ENCODE results near the gene CTRB1. TPM values are rescaled to one million over a fixed set of nuclear protein-coding genes. Genes with fewer than 3 reads are reported as not detected.
"Not testable (repeated sequence)": the region's sequence is repeated elsewhere in the genome, so short reads cannot be mapped to it uniquely, and the experiment has no call there.

The CTRB1 gene
- total RNA-seq, 4 donors from 2014 or later = not detected

DNA sequence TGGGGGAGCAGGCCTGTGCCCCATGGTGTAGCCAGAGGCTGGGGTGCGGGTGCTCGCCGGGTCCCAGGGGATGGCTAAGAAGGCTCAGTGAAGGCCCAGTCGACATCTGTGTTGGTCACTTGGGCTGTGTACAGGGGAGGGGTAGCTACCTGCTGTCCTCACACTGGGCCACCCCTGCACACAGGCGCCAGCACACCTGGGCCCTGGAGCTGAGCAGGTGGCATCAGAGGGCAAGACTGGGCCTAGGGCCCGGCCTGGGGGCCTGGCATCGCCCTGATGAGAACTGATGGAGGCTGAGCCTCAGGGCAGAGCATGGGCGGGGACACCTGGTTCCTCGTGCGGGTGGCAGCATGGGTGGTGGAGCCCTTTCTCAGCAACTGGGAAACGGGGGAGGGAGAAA is 11.0 kb upstream of the CTRB1 start:
- H3K27ac ChIP-seq = no peak overlapping the region
- ATAC-seq = no peak
- H3K4me3 ChIP-seq = no peak overlapping the region
- TF ChIP-seq EP300 (IDR thresholded peaks at IDR 0.05) (no peak), POLR2A (IDR thresholded peaks at IDR 0.05) (no peak), POLR2AphosphoS5 (IDR thresholded peaks at IDR 0.05) (no peak)
- TF ChIP-seq, protein P1, sequence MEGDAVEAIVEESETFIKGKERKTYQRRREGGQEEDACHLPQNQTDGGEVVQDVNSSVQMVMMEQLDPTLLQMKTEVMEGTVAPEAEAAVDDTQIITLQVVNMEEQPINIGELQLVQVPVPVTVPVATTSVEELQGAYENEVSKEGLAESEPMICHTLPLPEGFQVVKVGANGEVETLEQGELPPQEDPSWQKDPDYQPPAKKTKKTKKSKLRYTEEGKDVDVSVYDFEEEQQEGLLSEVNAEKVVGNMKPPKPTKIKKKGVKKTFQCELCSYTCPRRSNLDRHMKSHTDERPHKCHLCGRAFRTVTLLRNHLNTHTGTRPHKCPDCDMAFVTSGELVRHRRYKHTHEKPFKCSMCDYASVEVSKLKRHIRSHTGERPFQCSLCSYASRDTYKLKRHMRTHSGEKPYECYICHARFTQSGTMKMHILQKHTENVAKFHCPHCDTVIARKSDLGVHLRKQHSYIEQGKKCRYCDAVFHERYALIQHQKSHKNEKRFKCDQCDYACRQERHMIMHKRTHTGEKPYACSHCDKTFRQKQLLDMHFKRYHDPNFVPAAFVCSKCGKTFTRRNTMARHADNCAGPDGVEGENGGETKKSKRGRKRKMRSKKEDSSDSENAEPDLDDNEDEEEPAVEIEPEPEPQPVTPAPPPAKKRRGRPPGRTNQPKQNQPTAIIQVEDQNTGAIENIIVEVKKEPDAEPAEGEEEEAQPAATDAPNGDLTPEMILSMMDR (IDR thresholded peaks at IDR 0.05) = no peak
- no peaks in the 10 kb centered on the region for H3K9me3 ChIP-seq
- no peaks in the 10 kb centered on the region for H3K4me1 ChIP-seq
- no peaks in the 10 kb centered on the region for H3K36me3 ChIP-seq
- 100% methylated on average over 5 of the region's 11 CpGs; no CpG with 5 or more reads in 1 of the 2 donors for WGBS, 2 donors (ENCODE audit: low coverage in 1 of 2)
- peaks cover 12% of the 10 kb centered on the region for H3K27me3 ChIP-seq

DNA sequence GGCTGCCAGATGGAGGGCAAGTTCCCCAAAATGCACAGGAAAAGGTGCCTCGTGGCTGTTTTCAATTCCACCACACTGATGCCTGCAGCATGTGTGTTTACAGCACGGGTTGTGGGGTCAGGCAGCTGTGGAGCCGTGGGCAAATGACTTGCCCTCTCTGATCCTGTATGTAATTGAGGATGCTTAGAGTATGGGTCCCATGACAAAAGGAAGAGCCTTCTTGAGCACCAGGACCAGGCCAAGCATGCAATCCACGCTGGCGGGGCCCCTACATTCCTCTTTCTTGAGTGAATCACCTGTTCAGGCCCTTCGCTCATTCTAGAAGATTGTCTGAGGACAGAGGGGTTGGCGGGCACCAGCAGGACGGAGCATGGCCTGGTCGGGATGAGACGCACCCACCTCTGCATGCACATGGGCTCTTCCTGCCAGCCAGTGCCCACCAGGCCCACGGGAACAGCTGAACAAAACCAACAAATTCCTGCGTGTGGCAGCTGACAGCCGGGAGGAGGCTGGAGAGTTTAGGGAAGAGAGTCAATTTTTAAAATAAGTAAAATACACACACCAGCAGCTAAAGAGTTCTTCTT is 10.5 kb upstream of the CTRB1 start:
- H3K27ac ChIP-seq = no peak overlapping the region
- H3K4me3 ChIP-seq = no peak overlapping the region
- H3K9me3 ChIP-seq = no peaks in the 10 kb centered on the region
- H3K27me3 ChIP-seq = peaks cover 12% of the 10 kb centered on the region
- no peaks in the 10 kb centered on the region for H3K4me1 ChIP-seq
- TF ChIP-seq EP300 (IDR thresholded peaks at IDR 0.05) = no peak
- no peak for TF ChIP-seq POLR2A (IDR thresholded peaks at IDR 0.05)
- TF ChIP-seq, protein P1 (IDR thresholded peaks at IDR 0.05) = no peak
- TF ChIP-seq POLR2AphosphoS5 (IDR thresholded peaks at IDR 0.05) = no peak
- no peaks in the 10 kb centered on the region for H3K36me3 ChIP-seq
- 79 to 93% methylated on average over 8 to 9 of the region's 13 CpGs for WGBS, 2 donors (ENCODE audit: low coverage in 1 of 2)
- ATAC-seq = no peak

DNA sequence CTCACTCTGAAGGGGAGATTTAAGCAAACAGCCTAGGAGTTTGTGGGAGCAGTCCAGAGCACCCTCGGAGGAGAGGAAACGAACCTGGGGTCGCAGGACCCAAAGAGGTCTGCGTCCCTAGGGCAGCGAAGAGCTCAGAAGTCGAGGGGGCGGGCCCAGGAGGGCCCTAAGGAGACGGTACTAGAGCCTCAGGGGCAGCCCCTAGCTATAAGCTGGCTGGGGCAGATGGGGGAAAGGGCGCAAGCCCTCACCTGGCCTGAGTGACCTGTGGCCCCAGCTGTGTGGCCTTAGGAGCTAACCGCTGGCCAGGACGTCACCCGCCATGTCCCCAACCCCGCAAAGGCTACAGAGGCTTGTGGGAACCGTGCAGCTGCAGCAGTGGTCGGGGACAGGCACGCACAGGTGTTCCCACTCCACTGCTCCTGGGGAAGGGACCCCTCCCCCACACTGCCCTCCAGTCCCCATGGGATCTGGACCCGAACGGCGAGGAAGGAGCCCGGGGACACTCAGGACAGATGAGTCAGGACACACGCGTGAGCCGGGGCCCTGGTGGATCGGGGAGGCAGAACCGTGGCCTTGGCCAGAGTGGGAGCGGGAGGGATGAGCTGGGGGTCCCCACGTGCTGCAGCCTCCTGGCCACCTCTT is 9.8 kb upstream of the CTRB1 start:
- H3K27ac ChIP-seq = no peak overlapping the region
- TF ChIP-seq POLR2A (IDR thresholded peaks at IDR 0.05) (no peak), POLR2AphosphoS5 (IDR thresholded peaks at IDR 0.05) (no peak), EP300 (IDR thresholded peaks at IDR 0.05) (no peak)
- TF ChIP-seq, protein P1 (IDR thresholded peaks at IDR 0.05) = no peak
- H3K4me3 ChIP-seq = no peak overlapping the region
- H3K9me3 ChIP-seq = no peaks in the 10 kb centered on the region
- 71 to 85% methylated on average over 4 to 7 of the region's 27 CpGs for WGBS, 2 donors (ENCODE audit: low coverage in 1 of 2)
- no peaks in the 10 kb centered on the region for H3K36me3 ChIP-seq
- H3K27me3 ChIP-seq = peaks cover 12% of the 10 kb centered on the region
- no peaks in the 10 kb centered on the region for H3K4me1 ChIP-seq
- no peak for ATAC-seq

DNA sequence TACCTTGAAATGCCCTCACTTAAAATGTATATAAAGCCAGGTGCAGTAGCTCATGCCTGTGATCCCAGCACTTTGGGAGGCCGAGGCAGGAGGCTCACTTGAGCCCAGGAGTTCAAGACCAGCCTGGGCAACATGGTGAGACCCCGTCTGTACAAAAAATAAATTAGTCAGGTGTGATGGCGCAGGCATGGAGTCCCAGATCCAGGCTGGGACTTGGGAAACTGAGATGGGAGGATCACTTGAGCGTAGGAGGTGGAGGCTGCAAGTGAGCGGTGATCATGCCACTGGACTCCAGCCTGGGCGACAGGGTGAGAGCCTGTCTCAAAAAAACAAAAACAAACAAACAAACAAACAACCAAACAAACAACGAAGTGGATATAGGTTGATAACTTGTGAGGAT is 9.3 kb upstream of the CTRB1 start:
- WGBS, 2 donors (ENCODE audit: low coverage in 1 of 2) = 84 to 90% methylated on average over 3 to 7 of the region's 7 CpGs
- H3K27me3 ChIP-seq = peaks cover 12% of the 10 kb centered on the region
- not testable (repeated sequence) for H3K4me3 ChIP-seq, H3K4me1 ChIP-seq, ATAC-seq, H3K9me3 ChIP-seq, H3K36me3 ChIP-seq, H3K27ac ChIP-seq

DNA sequence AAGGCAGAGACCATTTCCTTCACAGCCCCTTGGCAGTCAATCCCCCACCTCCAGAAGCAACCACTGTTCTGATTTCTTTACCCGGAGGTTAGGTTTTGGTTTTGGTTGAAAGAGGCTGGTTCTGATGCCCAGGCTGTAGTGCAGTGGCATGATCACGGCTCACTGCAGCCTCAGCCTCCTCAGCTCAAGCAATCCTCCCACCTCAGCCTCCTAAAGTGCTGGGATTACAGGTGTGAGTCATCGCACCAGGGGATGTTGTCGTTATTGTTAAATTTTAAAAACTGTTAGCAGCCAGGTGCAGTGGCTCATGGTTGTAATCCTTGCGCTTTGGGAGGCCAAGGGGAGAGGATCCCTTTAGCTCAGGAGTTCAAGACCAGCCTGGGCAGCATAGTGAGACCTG is 8.8 kb upstream of the CTRB1 start:
- no peaks in the 10 kb centered on the region for H3K4me1 ChIP-seq
- WGBS, 2 donors (ENCODE audit: low coverage in 1 of 2) = 61 to 77% methylated on average over 2 to 4 of the region's 5 CpGs
- H3K9me3 ChIP-seq = no peaks in the 10 kb centered on the region
- H3K27ac ChIP-seq = no peak overlapping the region
- no peak overlapping the region for H3K4me3 ChIP-seq
- no peaks in the 10 kb centered on the region for H3K36me3 ChIP-seq
- TF ChIP-seq POLR2A (IDR thresholded peaks at IDR 0.05) (no peak), POLR2AphosphoS5 (IDR thresholded peaks at IDR 0.05) (no peak), EP300 (IDR thresholded peaks at IDR 0.05) (no peak)
- TF ChIP-seq, protein P1 (IDR thresholded peaks at IDR 0.05) = no peak
- ATAC-seq = no peak
- peaks cover 12% of the 10 kb centered on the region for H3K27me3 ChIP-seq

DNA sequence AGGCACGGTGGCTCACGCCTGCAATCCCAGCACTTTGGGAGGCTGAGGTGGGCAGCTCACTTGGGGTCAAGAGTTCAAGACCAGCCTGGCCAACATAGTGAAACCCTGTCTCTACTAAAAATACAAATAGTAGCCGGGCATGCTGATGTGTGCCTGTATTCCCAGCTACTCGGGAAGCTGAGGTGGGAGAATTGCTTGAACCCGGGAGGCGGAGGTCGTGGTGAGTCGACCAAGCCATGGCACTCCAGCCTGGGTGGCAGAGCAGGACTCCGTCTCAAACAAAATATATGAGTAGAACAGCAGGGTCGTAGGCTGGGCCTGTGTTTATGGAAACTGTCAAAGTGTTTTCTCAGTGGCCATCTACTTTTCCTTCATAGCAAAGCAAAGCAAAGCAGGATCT is 7.5 kb upstream of the CTRB1 start:
- H3K9me3 ChIP-seq, H3K27ac ChIP-seq, H3K4me3 ChIP-seq, H3K27me3 ChIP-seq, H3K36me3 ChIP-seq, H3K4me1 ChIP-seq, ATAC-seq: not testable (repeated sequence)
- WGBS, 2 donors (ENCODE audit: low coverage in 1 of 2) = 77 to 79% methylated on average over 8 to 10 of the region's 10 CpGs

Measured in gastroesophageal sphincter (tissue), 4 donors.